HCT116 (cell line): ENCODE data around the gene B4GALNT2. TPM values are rescaled to one million over a fixed set of nuclear protein-coding genes. Genes with fewer than 3 reads are reported as not detected.
"Not testable (repeated sequence)": the region's sequence is repeated elsewhere in the genome, so short reads cannot be mapped to it uniquely, and the experiment has no call there.

Experiments used
- ATAC-seq: fragments of 200-7000 bp; cut with Tn5 transposase; 2 replicates; pipeline ENCODE4 v1.9.1; 2020; ENCODE audit warnings: mild to moderate bottlenecking, moderate library complexity
- BruUV-seq: library from RNA; stranded (reverse); fragments of 400-500 nt; replicated peaks from 2 replicates; lab custom pipeline; 2021; lab: Mats Ljungman, UMichigan
- CTCF ChIA-PET: fragments of 300-600 bp; sonication (Branson Sonifier 250); formaldehyde crosslinking; loops from one replicate; lab custom pipeline; 2021; ENCODE audit warnings: antibody characterized with exemption; lab: Charles Lee
- POLR2A ChIA-PET: fragments of 300-600, 350-600 bp; sonication (Branson Sonifier 250); formaldehyde crosslinking; loops from one replicate; lab custom pipeline; 2021; ENCODE audit warnings: antibody characterized with exemption; lab: Charles Lee
- RAD21 ChIA-PET, 2 experiments: fragments of 300-600 bp; sonication (Branson Sonifier 250); formaldehyde crosslinking; loops; one replicate each; lab custom pipeline; 2023; ENCODE audit warnings: low total read pairs in 2 of 2; ENCODE audit not compliant: uncharacterized antibody in 2 of 2, unreplicated experiment in 2 of 2, low non-redundant PET in 1 of 2; lab: Charles Lee
- DNase-seq: peaks from one replicate; pipeline ENCODE4 v3.0.0-alpha.2; 2010; ENCODE audit warnings: low read depth, low spot score
- H2AFZ ChIP-seq: fragments of 200-600 bp; shearing (Covaris generic), sonication (generic); 2 replicates; pipeline ENCODE4 v1.6.1; 2017; ENCODE audit warnings: low read depth, mixed run types, mixed read lengths, antibody characterized with exemption, low read length; ENCODE audit not compliant: poor library complexity, severe bottlenecking
- H3K27ac ChIP-seq: 2 replicates; pipeline ENCODE4 v1.5.1; 2012; ENCODE audit warnings: low read depth, low read length
- H3K27me3 ChIP-seq: fragments of 200-600 bp; sonication (generic); 2 replicates; pipeline ENCODE4 v1.6.1; 2016; ENCODE audit warnings: mixed run types, low read length, mixed read lengths; ENCODE audit not compliant: insufficient read depth
- H3K36me3 ChIP-seq, 2 experiments: fragments of 200-500 bp in 1 of 2; fragments of 200-600 bp in 1 of 2; sonication (Bioruptor generic) in 1 of 2; sonication (generic) in 1 of 2; 2 replicates each; pipeline versions ENCODE4 v1.5.1 to v1.6.1; 2014 to 2016; ENCODE audit warnings: low read length in 2 of 2, inconsistent platforms in 1 of 2, mixed read lengths in 1 of 2, mixed run types in 1 of 2; ENCODE audit not compliant: insufficient read depth in 2 of 2, control insufficient read depth in 1 of 2
- H3K4me1 ChIP-seq, 2 experiments: fragments of 200-600 bp in 1 of 2; sonication (generic) in 1 of 2; 2 replicates each; pipeline versions ENCODE4 v1.5.1 to v1.6.1; 2012 to 2017; ENCODE audit warnings: low read length in 2 of 2, inconsistent platforms in 1 of 2, mild to moderate bottlenecking in 1 of 2, mixed read lengths in 1 of 2, mixed run types in 1 of 2, moderate library complexity in 1 of 2; ENCODE audit not compliant: insufficient read depth in 2 of 2, control insufficient read depth in 1 of 2
- H3K4me2 ChIP-seq: fragments of 200-600 bp; sonication (generic); 2 replicates; pipeline ENCODE4 v1.6.1; 2017; ENCODE audit warnings: mixed run types, low read length, mixed read lengths
- H3K4me3 ChIP-seq, 2 experiments: fragments of 200-600 bp in 1 of 2; sonication (generic) in 1 of 2; replicated peaks in 1 of 2; 2 replicates each; pipeline ENCODE4 v1.5.1; 2011 to 2016; ENCODE audit warnings: low read length in 2 of 2, control low read depth in 1 of 2, low read depth in 1 of 2, mild to moderate bottlenecking in 1 of 2, mixed read lengths in 1 of 2, mixed run types in 1 of 2
- H3K79me2 ChIP-seq: fragments of 200-600 bp; sonication (generic); 2 replicates; pipeline ENCODE4 v1.6.1; 2017; ENCODE audit warnings: mild to moderate bottlenecking, mixed run types, low read length, moderate library complexity, mixed read lengths; ENCODE audit not compliant: insufficient read depth
- H3K9ac ChIP-seq: fragments of 200-600 bp; sonication (generic); 2 replicates; pipeline ENCODE4 v1.6.1; 2016; ENCODE audit warnings: low read length, mixed read lengths
- H3K9me2 ChIP-seq: fragments of 200-600 bp; sonication (generic), shearing (Covaris generic); 2 replicates; pipeline ENCODE4 v1.6.1; 2017; ENCODE audit warnings: mixed run types, mild to moderate bottlenecking, moderate library complexity; ENCODE audit not compliant: insufficient read depth
- H3K9me3 ChIP-seq, 2 experiments: fragments of 200-500 bp in 1 of 2; fragments of 200-600 bp in 1 of 2; sonication (Bioruptor generic) in 1 of 2; sonication (generic) in 1 of 2; 2 replicates each; pipeline ENCODE4 v1.6.1; 2014 to 2017; ENCODE audit warnings: low read length in 2 of 2, mixed read lengths in 2 of 2, inconsistent platforms in 1 of 2, low read depth in 1 of 2, mild to moderate bottlenecking in 1 of 2, mixed run types in 1 of 2, moderate library complexity in 1 of 2; ENCODE audit not compliant: control insufficient read depth in 1 of 2, insufficient read depth in 1 of 2
- H4K20me1 ChIP-seq: fragments of 200-600 bp; sonication (generic), shearing (Covaris generic); 2 replicates; pipeline ENCODE4 v1.6.1; 2017; ENCODE audit warnings: mixed run types, mild to moderate bottlenecking, moderate library complexity; ENCODE audit not compliant: insufficient read depth
- FOSL1 ChIP-seq: IDR thresholded peaks from 2 replicates; pipeline ENCODE4 v1.6.1; 2012; ENCODE audit warnings: low read depth
- REST ChIP-seq: IDR thresholded peaks from 2 replicates; pipeline ENCODE4 v1.6.1; 2012; ENCODE audit warnings: low read depth
- SP1 ChIP-seq: IDR thresholded peaks from 2 replicates; pipeline ENCODE4 v1.6.1; 2012; ENCODE audit warnings: low read depth
- SRF ChIP-seq: IDR thresholded peaks from 2 replicates; pipeline ENCODE4 v1.6.1; 2012; ENCODE audit warnings: low read depth
- TCF7L2 ChIP-seq: IDR thresholded peaks from 2 replicates; pipeline ENCODE4 v1.7.0; 2011; ENCODE audit warnings: borderline replicate concordance, inconsistent platforms; ENCODE audit not compliant: insufficient read depth, insufficient read length; ENCODE audit errors: extremely low read depth
- YY1 ChIP-seq: IDR thresholded peaks from 2 replicates; pipeline ENCODE4 v1.6.1; 2011; ENCODE audit warnings: low read length, low read depth, moderate library complexity, mild to moderate bottlenecking; ENCODE audit not compliant: insufficient replicate concordance; ENCODE audit errors: extremely low read depth
- intact Hi-C: fragments of 100-400 bp; cut with micrococcal nuclease; formaldehyde crosslinking; loops from 2 replicates; pipeline ENCODE4 v1.10.0; 2022
- total RNA-seq: library from RNA; stranded (reverse); gene quantifications from one replicate; pipeline ENCODE4 v1.2.1, GENCODE V29; 2021; ENCODE audit not compliant: unreplicated experiment

B4GALNT2 gene
- total RNA-seq, 1 experiment from 2014 or later = not detected

- TF ChIP-seq REST (no peak), TCF7L2 (no peak), SRF (no peak), SP1 (no peak), FOSL1 (no peak), YY1 (no peak)
Measured at GRCh38 chr17:49183801-49184200, 51.2 kb downstream of the B4GALNT2 start (continued).

GRCh38 chr17:49184522-49184921 lies 52.0 kb downstream of the B4GALNT2 start:
- H3K4me2 ChIP-seq, H3K79me2 ChIP-seq, H3K27ac ChIP-seq, RAD21 ChIA-PET, BruUV-seq, H3K9me3 ChIP-seq, H3K9me2 ChIP-seq, H3K9ac ChIP-seq, ATAC-seq, H3K36me3 ChIP-seq, H3K27me3 ChIP-seq, H4K20me1 ChIP-seq, H2AFZ ChIP-seq, POLR2A ChIA-PET, H3K4me1 ChIP-seq, CTCF ChIA-PET, intact Hi-C loops, DNase-seq, H3K4me3 ChIP-seq: not testable (repeated sequence)
